Suppressor macrophage treated with lipopolysaccharide for 4 hours (primary cell): ENCODE data around the gene ZC3H14.
A peak's percentile ranks its signal among the peaks of the same experiment; 100 is the strongest.

ENCODE experiments used
- DNase-seq: peaks from one replicate; pipeline ENCODE4 v3.0.0-alpha.2; 2020

The ZC3H14 gene

GRCh38 chr14:88613552-88614010, 50.7 kb downstream of the ZC3H14 start:
- DNase-seq, result peak; percentile 51

DNA sequence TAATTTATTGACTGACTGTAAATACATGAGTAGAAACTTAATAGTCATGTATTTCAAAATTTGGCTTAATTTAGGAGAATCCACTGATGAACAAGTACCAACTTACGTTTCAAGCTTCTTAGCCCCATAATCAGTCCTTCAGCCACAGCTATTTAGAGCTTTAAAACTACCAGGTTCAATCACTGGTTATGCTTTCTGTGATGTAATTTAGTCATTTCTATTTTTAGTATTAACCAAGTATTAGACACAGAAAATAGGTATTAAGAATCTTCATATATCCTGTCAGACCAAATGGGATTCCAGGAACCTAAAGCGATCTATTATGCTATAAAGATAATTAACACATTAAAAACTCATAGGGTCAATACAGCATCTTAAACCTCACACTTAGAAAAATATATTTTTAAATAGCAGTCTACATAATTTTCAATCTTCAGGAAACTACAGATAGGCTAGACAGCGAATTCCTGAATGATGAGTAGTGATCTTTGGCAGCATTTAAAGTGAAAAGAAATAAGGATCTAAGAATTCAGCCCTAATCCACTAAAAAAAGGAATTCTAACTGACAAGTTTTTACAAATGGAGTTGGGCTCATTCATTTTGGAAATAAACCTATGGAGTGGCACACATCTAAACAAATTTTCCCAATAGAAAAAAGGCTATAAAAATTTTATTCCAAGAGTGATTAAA, 51.5 kb downstream of the ZC3H14 start:
- DNase-seq, result no peak

DNA sequence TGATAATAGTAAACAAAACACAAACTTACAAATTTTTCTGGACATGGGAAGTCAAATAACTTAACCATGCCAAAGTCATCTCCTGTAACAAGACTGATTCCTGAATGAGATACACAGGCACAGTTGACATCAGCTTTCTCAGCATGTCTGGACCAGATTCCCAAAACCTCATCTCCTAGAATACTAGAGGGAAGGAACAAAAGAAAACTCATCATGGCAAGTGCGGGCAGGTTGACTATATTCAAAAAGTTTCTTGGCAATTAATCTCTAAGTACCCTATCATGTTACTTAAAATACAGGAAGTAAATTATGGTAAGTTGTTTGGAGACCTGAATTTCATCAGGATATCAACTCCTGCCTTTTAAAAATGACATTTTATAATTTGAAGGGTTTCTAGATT, 53.9 kb downstream of the ZC3H14 start:
- no peak for DNase-seq

GRCh38 chr14:88617479-88617878, 54.6 kb downstream of the ZC3H14 start:
- no peak for DNase-seq

GRCh38 chr14:88618476-88618875, 55.6 kb downstream of the ZC3H14 start:
- no peak for DNase-seq

- DNase-seq, result no peak
Measured at GRCh38 chr14:88621100-88621499, 58.3 kb downstream of the ZC3H14 start.

- no peak for DNase-seq
Measured at GRCh38 chr14:88625671-88626070, 62.8 kb downstream of the ZC3H14 start.

DNA sequence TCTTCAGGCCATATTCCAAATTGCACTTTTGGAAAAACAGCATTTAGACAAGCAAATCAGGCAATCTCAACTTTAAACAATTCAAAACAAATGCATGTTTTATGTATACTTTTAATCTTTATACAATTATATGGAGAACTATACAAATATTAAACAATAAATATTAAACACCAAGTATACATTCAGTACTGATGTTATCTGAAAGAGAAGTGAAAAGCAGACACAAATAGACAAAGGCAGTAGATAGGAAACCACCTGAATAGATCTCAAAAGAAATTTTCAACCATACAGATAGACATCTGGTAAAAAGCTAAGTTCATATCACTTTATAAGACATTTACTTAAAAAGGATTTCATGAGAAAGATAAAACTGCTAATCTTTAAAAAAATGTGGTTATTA, 65.2 kb downstream of the ZC3H14 start:
- DNase-seq, result no peak

DNA sequence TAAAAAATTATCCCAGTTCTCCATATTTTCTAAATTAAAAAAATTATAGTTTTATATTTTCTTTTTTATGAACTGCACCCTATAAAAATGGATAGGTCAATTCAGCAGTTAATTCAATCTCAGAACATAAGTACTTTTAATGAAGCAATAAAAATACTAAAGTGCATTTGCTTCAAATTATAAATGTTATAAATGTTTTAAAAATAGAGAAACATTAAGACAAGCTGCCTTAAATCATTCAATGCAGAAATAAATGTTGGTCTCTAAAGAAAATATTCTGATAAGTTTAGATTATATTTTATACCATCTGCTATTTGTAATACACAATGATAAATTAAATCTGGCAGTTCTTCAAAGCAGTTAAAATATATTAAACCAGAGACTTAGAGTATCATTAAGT, 65.6 kb downstream of the ZC3H14 start:
- no peak for DNase-seq

GRCh38 chr14:88630565-88630964, 67.7 kb downstream of the ZC3H14 start:
- DNase-seq, result no peak

GRCh38 chr14:88631091-88631490, 68.3 kb downstream of the ZC3H14 start:
- DNase-seq, result no peak

DNA sequence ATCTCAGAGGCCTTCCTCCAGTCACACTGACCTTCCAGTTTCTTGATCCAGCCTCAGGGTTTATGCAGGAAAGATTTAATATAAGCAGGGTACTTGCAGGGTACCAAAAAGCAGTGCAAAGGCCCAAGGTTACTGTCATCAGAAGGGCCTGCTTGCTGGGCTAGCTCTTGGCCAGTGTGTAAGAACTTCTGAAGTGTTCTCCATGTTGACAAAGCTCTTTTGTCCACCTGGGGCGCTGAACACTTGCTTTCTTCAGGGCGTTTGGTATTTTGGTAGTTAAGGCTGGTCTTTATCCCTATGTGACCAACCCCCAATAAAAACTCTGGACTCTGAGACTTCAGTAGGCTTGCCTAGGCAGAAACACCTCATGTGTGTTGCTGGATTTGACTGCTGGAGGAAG, 69.7 kb downstream of the ZC3H14 start:
- DNase-seq, result no peak

GRCh38 chr14:88639221-88639620, 76.4 kb downstream of the ZC3H14 start:
- DNase-seq, result no peak

- no peak for DNase-seq
Measured at GRCh38 chr14:88660056-88660455, 97.2 kb downstream of the ZC3H14 start.

DNA sequence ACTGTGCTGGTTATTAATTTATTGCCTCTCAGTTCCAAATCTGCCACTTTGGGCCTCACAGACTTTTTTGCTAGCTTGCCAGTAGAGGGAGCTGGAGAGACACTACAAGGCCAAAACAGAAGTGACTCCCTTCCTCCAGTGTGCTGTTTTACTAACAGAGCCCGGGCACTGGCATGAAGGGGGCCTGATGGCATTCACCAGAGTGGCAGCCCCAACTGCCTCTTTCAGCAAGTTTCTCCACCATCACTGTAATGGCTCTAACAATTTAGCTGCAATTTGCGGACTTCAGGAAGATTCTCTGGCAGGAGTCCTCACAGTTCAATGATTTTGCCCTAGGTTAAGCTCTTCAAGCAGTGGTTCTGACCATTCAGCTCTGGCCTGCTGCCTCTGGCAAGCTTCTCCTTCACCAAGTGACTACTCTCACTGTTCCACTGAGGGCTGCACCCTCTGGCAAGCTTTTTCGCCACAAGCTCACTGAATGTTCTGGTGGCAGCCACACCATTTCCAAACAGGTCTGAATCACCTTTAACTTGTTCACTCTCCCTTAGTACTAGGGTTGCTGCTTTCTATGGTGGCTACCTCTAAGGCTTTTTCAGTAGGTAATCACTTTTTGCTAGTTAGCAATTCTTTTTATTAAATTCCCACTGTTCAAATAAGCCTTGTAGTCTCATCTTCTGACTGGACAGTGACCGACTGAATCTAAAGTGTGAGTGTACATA, 104.9 kb downstream of the ZC3H14 start:
- DNase-seq, result peak; percentile 85

GRCh38 chr14:88668448-88669116, 105.7 kb downstream of the ZC3H14 start:
- peak; percentile 57 for DNase-seq

DNA sequence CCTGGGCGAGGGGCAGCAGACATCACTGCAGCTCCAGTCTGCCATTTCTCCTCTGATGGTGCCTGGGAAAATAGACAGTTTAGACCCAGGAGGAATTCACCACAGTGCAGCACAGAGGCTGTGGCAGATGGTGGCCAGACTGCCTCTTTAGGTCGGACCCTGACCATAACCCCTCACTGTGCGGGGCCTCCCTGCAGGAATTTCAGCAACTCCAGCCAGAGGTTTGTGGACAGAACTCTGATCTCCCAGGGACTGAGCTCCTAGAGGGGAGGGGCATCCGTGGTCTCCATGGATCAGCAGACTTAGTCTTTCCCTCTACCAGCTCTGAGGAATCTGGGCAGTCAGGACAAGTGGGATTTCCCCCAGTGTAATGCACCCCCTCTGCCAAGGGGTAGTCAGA, 106.5 kb downstream of the ZC3H14 start:
- DNase-seq, result no peak
